ENCODE data around the gene PGM2L1. TPM values are rescaled to one million over a fixed set of nuclear protein-coding genes. Genes with fewer than 3 reads are reported as not detected.

Gene PGM2L1
- total and polyA plus RNA-seq, 4 experiments from 2014 or later: 4.8 to 11.2 (median 8.1) TPM

DNA sequence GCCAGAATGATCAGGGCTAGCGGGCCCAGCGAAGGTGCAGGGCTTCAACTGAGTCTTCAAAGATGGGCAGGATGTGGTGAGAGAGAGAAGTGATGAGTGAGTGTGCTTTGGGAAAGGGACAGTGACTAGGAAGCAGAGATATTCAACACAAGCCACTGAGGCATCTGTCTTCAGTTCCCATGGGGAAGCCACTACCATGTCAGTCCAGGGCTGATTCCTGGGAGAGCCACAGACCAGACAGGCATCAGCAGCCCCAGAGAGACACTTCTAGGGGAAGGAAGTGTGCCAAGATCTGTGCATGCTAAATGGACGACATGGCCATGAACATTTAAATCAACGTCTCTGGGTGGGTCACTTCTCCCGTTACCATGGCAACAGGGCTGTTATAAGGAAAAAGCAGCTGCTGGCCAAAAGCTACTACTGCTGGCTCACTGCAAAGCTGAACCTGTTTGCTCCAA is 115.3 kb downstream of the PGM2L1 start:
- Mint-ChIP-seq H3K4me1 (no peaks in the 10 kb centered on the region), H3K9me3 (peaks cover 0 to 2% (median 0%) of the 10 kb centered on the region in 8 donors), H3K36me3 (no peaks in the 10 kb centered on the region), H3K27me3 (no peaks in the 10 kb centered on the region), H3K4me3 (no peak overlapping the region), H3K27ac (no peak overlapping the region)
- CTCF ChIA-PET (ENCODE audit: partially characterized antibody): no interaction called here
- no peak for DNase-seq
- H3K27me3 ChIP-seq (ENCODE audit: insufficient read depth, low read length): no peaks in the 10 kb centered on the region
- intact Hi-C loops (cut with micrococcal nuclease): no loop called here
- H3K27ac ChIP-seq (ENCODE audit: low read depth, low read length): no peak overlapping the region
- H3K36me3 ChIP-seq (ENCODE audit: insufficient read depth, low read length): no peaks in the 10 kb centered on the region
- H3K9me3 ChIP-seq (ENCODE audit: control insufficient read depth in 1 of 2, low read length in 2 of 2): no peaks in the 10 kb centered on the region
- H3K4me3 ChIP-seq (ENCODE audit: low read length in 2 of 2): no peak overlapping the region
- POLR2A ChIA-PET (ENCODE audit: partially characterized antibody): no interaction called here
- H3K4me1 ChIP-seq (ENCODE audit: insufficient read depth, low read length): peaks cover 3% of the 10 kb centered on the region

DNA sequence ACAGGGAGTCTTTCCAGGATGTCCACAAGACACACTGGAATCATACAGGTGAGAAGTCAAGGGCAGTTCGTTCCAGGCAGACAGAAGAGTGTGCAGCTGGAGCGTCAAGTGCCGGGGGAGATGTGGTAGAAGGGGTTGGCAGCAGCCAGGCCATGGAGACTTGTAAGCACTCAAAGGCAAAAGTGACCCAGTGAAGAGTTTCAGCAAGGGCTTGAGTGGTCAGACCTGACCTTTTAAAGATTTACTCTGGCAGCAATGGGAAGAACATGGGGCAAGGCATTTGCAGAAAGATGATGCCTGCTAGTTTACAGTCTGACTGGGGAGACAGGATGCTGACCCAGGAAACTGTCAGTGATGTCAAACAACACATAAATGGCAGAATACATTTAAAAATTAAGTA is 115.8 kb downstream of the PGM2L1 start:
- intact Hi-C loops (cut with micrococcal nuclease): no loop called here
- CTCF ChIA-PET (ENCODE audit: partially characterized antibody): no interaction called here
- H3K4me1 Mint-ChIP-seq: no peaks in the 10 kb centered on the region

DNA sequence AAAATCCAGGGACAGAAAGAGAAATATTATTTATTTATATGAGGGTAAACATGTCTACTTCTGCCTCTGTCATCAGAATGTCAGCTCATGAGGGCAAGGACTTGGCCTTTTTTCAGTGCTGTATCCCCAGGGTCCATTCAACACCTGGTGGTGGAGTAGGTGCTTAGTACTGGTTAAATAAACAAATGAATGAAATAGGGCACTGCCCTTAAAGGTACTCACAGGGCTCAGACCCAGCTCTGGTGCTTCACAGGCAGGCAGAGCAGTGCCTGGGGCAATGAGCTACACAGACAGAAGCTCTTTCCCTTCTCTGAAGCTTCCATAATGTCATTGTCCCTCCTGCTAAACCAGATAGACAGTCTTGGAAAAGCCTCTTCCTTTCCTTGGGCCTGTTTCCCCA is 117.7 kb downstream of the PGM2L1 start:
- DNase-seq: no peak
- Mint-ChIP-seq H3K36me3 (no peaks in the 10 kb centered on the region), H3K4me1 (no peaks in the 10 kb centered on the region), H3K27me3 (peaks cover 4 to 8% of the 10 kb centered on the region in 2 donors), H3K9me3 (peaks cover 0 to 2% (median 0%) of the 10 kb centered on the region in 8 donors), H3K27ac (no peak overlapping the region), H3K4me3 (no peak overlapping the region)
- Histone ChIP-seq H3K9me3 (ENCODE audit: control insufficient read depth in 1 of 2, low read length in 2 of 2) (no peaks in the 10 kb centered on the region), H3K27me3 (ENCODE audit: insufficient read depth, low read length) (no peaks in the 10 kb centered on the region), H3K36me3 (ENCODE audit: insufficient read depth, low read length) (no peaks in the 10 kb centered on the region), H3K4me1 (ENCODE audit: insufficient read depth, low read length) (peaks cover 3% of the 10 kb centered on the region), H3K4me3 (ENCODE audit: low read length in 2 of 2) (no peak overlapping the region), H3K27ac (ENCODE audit: low read depth, low read length) (no peak overlapping the region)
- POLR2A ChIA-PET (ENCODE audit: partially characterized antibody): no interaction called here
- intact Hi-C loops (cut with micrococcal nuclease): no loop called here
- CTCF ChIA-PET (ENCODE audit: partially characterized antibody): no interaction called here

More for the DNA sequence above, 115.8 kb downstream of the PGM2L1 start:
- H3K27ac Mint-ChIP-seq: no peak overlapping the region
- Histone ChIP-seq H3K27ac (ENCODE audit: low read depth, low read length) (no peak overlapping the region), H3K36me3 (ENCODE audit: insufficient read depth, low read length) (no peaks in the 10 kb centered on the region), H3K9me3 (ENCODE audit: control insufficient read depth in 1 of 2, low read length in 2 of 2) (no peaks in the 10 kb centered on the region), H3K27me3 (ENCODE audit: insufficient read depth, low read length) (no peaks in the 10 kb centered on the region), H3K4me1 (ENCODE audit: insufficient read depth, low read length) (peaks cover 3% of the 10 kb centered on the region), H3K4me3 (ENCODE audit: low read length in 2 of 2) (no peak overlapping the region)
- no peak for DNase-seq
- peaks cover 0 to 2% of the 10 kb centered on the region in 2 donors for H3K27me3 Mint-ChIP-seq
- H3K36me3 Mint-ChIP-seq: no peaks in the 10 kb centered on the region
- H3K4me3 Mint-ChIP-seq: no peak overlapping the region
- H3K9me3 Mint-ChIP-seq: peaks cover 0 to 2% (median 0%) of the 10 kb centered on the region in 8 donors
- POLR2A ChIA-PET (ENCODE audit: partially characterized antibody): no interaction called here

Small RNA genes lying within 50 kb of the gene (microRNA-seq; reads per million reads assigned to microRNA genes)
- 0.72 reads per million for gene MIR548AL (ENCODE audit: borderline microRNAs expressed, borderline number of aligned reads, borderline replicate concordance)

Other genes with a start within 250 kb of the PGM2L1 start
- gene C2CD3, start 227.4 kb downstream of the PGM2L1 start, total RNA-seq: 10 to 100 TPM; 41.9 to 52.7 TPM
- gene C2CD3, start 227.4 kb downstream of the PGM2L1 start, polyA plus RNA-seq: 10 to 100 TPM in 1 of 2 donors, 1 to 10 TPM in 1; 4.5 to 11.0 TPM
- gene PPME1, start 227.1 kb downstream of the PGM2L1 start, total RNA-seq: 10 to 100 TPM; 20.7 to 21.9 TPM
- 10 to 100 TPM; 17.3 to 21.6 TPM for gene PPME1, start 227.1 kb downstream of the PGM2L1 start, polyA plus RNA-seq
- gene P4HA3, start 86.8 kb downstream of the PGM2L1 start, total RNA-seq: not detected
- gene P4HA3, start 86.8 kb downstream of the PGM2L1 start, polyA plus RNA-seq: not detected
- gene KCNE3, start 69.1 kb upstream of the PGM2L1 start, total RNA-seq: under 1 TPM in 1 of 2 experiments, not detected in 1; 0.28 TPM
- gene KCNE3, start 69.1 kb upstream of the PGM2L1 start, polyA plus RNA-seq: not detected
- gene LIPT2, start 95.3 kb upstream of the PGM2L1 start, total RNA-seq: 10 to 100 TPM in 1 of 2 experiments, 1 to 10 TPM in 1; 8.0 to 15.5 TPM
- gene LIPT2, start 95.3 kb upstream of the PGM2L1 start, polyA plus RNA-seq: 10 to 100 TPM in 1 of 2 donors, 1 to 10 TPM in 1; 9.6 to 19.6 TPM
- 10 to 100 TPM; 15.0 to 16.8 TPM for gene POLD3, start 194.1 kb upstream of the PGM2L1 start, total RNA-seq
- gene POLD3, start 194.1 kb upstream of the PGM2L1 start, polyA plus RNA-seq: 10 to 100 TPM; 17.0 to 20.3 TPM